ENCODE results near the gene SCGB3A1. TPM values are rescaled to one million over a fixed set of nuclear protein-coding genes. Genes with fewer than 3 reads are reported as not detected.

The SCGB3A1 gene
- total RNA-seq, 1 donor from 2014 or later, result 1.0 TPM

DNA sequence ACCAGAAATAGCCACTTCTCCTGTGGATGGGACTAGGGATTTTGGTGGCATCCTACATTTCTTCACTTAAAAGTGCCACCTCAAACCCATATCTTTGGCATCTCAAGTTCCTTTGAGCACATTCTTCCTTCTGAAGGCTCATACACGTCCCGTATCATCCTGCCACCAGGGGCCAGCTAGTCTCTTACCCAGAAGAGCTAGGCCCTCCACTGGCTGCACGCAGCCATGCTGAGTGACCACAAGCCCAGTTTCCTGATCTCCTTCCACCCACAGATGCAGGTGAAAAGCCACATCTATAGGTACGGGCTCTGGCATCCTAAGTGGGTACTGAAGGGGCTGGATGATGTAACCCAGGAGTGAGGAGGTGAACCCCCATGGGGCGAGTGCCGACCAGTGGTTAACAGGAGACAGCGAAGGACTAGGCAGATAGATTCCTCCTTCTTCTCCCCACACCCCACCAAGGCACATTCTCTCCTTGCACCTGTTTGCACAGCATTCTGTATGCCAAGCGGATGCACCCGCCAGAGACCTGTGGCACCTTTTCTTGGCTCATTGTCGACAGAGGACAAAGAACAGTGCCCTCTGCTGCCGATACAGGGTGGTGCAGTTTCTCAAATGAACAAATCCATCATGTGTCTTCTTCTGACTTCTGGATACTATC lies 14.4 kb upstream of the SCGB3A1 start:
- Histone ChIP-seq H3K27me3 (ENCODE audit: control insufficient read depth in 3 of 3, insufficient read depth in 3 of 3, low read length in 3 of 3) (peaks cover 0 to 16% (median 0%) of the 10 kb centered on the region in 3 donors), H3K36me3 (ENCODE audit: control insufficient read depth in 3 of 3, insufficient read depth in 3 of 3, low read length in 3 of 3) (no peaks in the 10 kb centered on the region), H3K4me1 (ENCODE audit: control insufficient read depth in 3 of 3, insufficient read depth in 3 of 3, low read length in 3 of 3) (no peaks in the 10 kb centered on the region), H3K9ac (ENCODE audit: low read depth in 1 of 3, low read length in 3 of 3) (no peak overlapping the region), H3K4me3 (ENCODE audit: low read length in 3 of 3) (no peak overlapping the region), H3K9me3 (ENCODE audit: control insufficient read depth in 3 of 3, low read length in 3 of 3) (peaks cover 0 to 2% (median 0%) of the 10 kb centered on the region in 3 donors), H3K27ac (ENCODE audit: low read depth, low read length) (no peak overlapping the region)

DNA sequence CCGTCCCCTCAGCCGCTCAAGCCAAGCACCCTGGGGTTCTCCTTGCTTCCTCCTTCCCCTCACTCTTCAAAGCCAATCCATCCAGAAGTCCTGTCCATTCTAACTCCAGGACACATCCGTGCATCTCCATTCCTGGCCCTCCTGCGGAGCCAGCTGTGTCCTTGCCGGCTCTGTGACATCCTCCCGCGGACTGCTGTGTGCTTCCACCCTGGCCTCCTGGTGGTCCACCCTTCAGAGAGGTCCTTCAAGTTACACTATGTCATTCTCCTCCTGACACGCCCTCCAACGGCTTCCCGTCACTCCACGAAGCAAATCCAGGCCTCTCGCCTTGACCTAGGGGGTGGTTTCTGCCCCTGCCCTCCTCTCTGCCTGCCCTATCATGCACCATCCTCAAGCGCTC lies 13.0 kb upstream of the SCGB3A1 start:
- Histone ChIP-seq H3K9me3 (ENCODE audit: control insufficient read depth in 3 of 3, low read length in 3 of 3) (peaks cover 0 to 2% (median 0%) of the 10 kb centered on the region in 3 donors), H3K36me3 (ENCODE audit: control insufficient read depth in 3 of 3, insufficient read depth in 3 of 3, low read length in 3 of 3) (no peaks in the 10 kb centered on the region), H3K27ac (ENCODE audit: low read depth, low read length) (no peak overlapping the region), H3K4me1 (ENCODE audit: control insufficient read depth in 3 of 3, insufficient read depth in 3 of 3, low read length in 3 of 3) (no peaks in the 10 kb centered on the region), H3K9ac (ENCODE audit: low read depth in 1 of 3, low read length in 3 of 3) (no peak overlapping the region), H3K4me3 (ENCODE audit: low read length in 3 of 3) (no peak overlapping the region), H3K27me3 (ENCODE audit: control insufficient read depth in 3 of 3, insufficient read depth in 3 of 3, low read length in 3 of 3) (peaks cover 0 to 16% (median 0%) of the 10 kb centered on the region in 3 donors)

DNA sequence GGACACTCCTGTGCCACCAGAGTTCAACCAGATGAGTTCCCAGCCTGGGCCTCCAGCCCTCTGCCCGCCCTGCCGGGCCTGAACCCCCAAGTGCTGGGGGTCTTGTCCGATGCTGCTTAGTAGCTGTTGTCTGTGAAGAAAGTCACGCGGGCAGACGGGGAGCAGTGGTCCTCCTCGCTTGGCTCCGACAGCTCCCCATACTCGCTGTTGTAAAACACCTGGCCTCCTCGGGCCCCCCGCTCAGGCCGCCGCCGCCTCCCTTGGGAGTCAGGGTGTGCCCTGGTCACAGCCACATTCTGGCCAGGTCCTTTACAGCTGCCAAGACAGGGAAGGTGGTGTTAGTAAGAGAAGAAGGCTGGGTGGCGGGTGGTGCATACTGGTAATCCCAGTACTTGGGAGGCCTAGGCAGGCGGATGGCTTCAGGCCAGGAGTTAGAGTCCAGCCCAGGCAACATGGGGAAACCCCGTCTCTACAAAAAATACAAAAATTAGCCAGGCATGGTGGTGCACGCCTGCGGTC lies 11.8 kb upstream of the SCGB3A1 start:
- Histone ChIP-seq H3K9ac (ENCODE audit: low read depth in 1 of 3, low read length in 3 of 3) (no peak overlapping the region), H3K9me3 (ENCODE audit: control insufficient read depth in 3 of 3, low read length in 3 of 3) (peaks cover 0 to 2% (median 0%) of the 10 kb centered on the region in 3 donors), H3K4me3 (ENCODE audit: low read length in 3 of 3) (no peak overlapping the region), H3K27me3 (ENCODE audit: control insufficient read depth in 3 of 3, insufficient read depth in 3 of 3, low read length in 3 of 3) (peaks cover 0 to 12% (median 0%) of the 10 kb centered on the region in 3 donors), H3K36me3 (ENCODE audit: control insufficient read depth in 3 of 3, insufficient read depth in 3 of 3, low read length in 3 of 3) (no peaks in the 10 kb centered on the region), H3K4me1 (ENCODE audit: control insufficient read depth in 3 of 3, insufficient read depth in 3 of 3, low read length in 3 of 3) (no peaks in the 10 kb centered on the region), H3K27ac (ENCODE audit: low read depth, low read length) (no peak overlapping the region)

DNA sequence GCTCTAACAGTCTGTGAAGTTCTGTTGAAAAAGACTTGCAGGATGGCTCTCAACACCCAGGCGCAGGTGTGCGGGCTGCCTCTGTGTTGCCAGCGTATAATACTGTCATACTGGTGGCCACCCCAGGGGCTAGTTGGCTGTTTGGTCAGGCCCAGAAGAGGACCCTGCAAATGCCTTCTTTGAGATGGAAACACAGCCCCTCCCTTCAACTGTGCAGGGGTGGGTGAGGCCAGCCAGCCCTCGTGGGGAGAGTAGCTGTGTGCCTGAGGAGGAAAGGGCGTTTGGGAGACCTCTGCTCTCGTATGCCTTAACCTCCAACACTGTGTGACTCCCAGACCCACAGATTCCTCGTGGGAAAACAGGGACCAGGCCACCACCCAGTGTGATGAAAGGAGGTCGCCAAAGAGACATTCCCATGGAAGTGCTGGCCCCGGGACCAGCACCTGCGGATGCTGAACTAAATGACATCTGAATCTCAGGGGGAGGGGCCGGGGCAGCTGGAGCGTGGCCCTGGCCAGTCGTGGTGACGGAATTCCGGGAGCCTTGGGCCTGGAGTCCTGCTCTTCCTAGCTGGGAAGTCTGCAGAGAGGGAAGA lies 11.3 kb upstream of the SCGB3A1 start:
- H3K27me3 ChIP-seq (ENCODE audit: control insufficient read depth in 3 of 3, insufficient read depth in 3 of 3, low read length in 3 of 3), result peaks cover 0 to 18% (median 0%) of the 10 kb centered on the region in 3 donors

DNA sequence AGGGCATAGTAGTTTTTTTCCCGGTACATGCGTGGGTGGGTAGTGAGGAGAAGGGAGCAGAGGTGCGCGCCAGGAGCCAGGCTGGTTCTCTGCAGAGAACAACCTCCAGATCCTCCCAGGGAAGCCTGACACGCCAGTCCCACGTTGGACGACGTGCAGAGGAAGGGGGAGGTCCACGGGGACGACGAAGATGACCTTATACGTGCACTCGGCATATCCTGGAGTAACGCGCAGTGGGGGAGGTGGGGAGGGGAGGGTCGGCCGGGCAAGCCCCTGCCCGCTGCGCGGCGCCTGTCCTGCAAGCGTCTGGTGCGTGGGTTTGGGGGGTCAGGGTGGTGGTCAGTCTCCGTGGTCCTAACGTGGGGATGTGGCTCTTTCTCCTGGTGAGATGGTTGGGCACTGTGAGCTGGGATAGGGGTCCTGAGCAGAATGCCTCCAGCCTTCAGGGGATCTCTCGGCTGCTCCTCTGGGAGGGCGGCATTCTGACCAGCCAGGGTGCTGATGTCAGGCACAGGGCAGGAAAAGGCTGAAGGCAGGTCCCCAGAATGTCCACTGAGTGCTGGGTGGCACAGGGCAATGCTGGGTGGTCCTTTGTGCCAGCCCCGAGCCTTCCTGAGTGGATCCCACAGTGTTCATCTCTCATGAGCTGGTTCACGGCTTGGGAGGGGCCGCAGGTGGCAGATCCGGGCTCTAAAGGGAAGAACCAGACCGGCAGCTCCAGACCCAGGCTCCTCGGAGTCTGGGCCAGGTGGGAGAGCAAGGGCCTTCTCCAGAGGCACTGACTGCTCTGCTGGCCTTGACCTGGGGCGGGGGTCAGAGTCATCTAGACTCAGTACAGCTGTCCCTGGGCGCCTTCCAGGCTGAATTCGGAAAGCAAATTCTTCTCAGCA lies 10.5 kb upstream of the SCGB3A1 start:
- Histone ChIP-seq H3K4me3 (ENCODE audit: low read length in 3 of 3) (no peak overlapping the region), H3K9me3 (ENCODE audit: control insufficient read depth in 3 of 3, low read length in 3 of 3) (peaks cover 0 to 2% (median 0%) of the 10 kb centered on the region in 3 donors), H3K27ac (ENCODE audit: low read depth, low read length) (no peak overlapping the region), H3K27me3 (ENCODE audit: control insufficient read depth in 3 of 3, insufficient read depth in 3 of 3, low read length in 3 of 3) (peaks cover 0 to 18% (median 0%) of the 10 kb centered on the region in 3 donors), H3K4me1 (ENCODE audit: control insufficient read depth in 3 of 3, insufficient read depth in 3 of 3, low read length in 3 of 3) (no peaks in the 10 kb centered on the region), H3K9ac (ENCODE audit: low read depth in 1 of 3, low read length in 3 of 3) (no peak overlapping the region), H3K36me3 (ENCODE audit: control insufficient read depth in 3 of 3, insufficient read depth in 3 of 3, low read length in 3 of 3) (no peaks in the 10 kb centered on the region)

More for the DNA sequence above, 11.3 kb upstream of the SCGB3A1 start:
- Histone ChIP-seq H3K4me3 (ENCODE audit: low read length in 3 of 3) (no peak overlapping the region), H3K9ac (ENCODE audit: low read depth in 1 of 3, low read length in 3 of 3) (no peak overlapping the region), H3K9me3 (ENCODE audit: control insufficient read depth in 3 of 3, low read length in 3 of 3) (peaks cover 0 to 2% (median 0%) of the 10 kb centered on the region in 3 donors), H3K36me3 (ENCODE audit: control insufficient read depth in 3 of 3, insufficient read depth in 3 of 3, low read length in 3 of 3) (no peaks in the 10 kb centered on the region), H3K4me1 (ENCODE audit: control insufficient read depth in 3 of 3, insufficient read depth in 3 of 3, low read length in 3 of 3) (no peaks in the 10 kb centered on the region), H3K27ac (ENCODE audit: low read depth, low read length) (no peak overlapping the region)

DNA sequence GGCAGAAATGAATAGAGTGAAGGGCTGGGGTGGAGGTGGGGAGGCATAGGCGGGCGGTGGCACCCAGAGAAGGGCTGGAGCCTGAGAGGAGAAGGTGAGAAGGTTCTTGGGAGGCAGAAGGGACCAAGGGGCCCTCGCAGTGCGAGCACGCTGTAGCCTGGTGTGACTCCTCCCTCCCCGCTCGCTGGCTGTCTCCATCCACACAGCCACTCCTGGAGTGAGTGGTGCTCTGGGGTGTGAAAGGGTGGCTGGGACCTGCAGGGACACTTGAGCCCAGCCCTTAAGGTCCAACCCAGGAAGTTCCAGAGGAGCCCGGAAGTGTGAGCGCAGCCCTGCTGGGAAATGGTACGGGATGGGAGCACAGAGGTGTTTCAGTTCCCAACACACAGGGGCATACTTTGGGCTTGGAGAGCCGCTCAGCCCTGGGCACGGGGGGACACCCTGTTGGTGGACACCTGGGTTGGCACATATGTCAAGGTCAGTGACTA lies 9.3 kb upstream of the SCGB3A1 start:
- no peak overlapping the region for H3K27ac ChIP-seq (ENCODE audit: low read depth, low read length)
- no peaks in the 10 kb centered on the region for H3K36me3 ChIP-seq (ENCODE audit: control insufficient read depth in 3 of 3, insufficient read depth in 3 of 3, low read length in 3 of 3)
- no peak overlapping the region for H3K9ac ChIP-seq (ENCODE audit: low read depth in 1 of 3, low read length in 3 of 3)

DNA sequence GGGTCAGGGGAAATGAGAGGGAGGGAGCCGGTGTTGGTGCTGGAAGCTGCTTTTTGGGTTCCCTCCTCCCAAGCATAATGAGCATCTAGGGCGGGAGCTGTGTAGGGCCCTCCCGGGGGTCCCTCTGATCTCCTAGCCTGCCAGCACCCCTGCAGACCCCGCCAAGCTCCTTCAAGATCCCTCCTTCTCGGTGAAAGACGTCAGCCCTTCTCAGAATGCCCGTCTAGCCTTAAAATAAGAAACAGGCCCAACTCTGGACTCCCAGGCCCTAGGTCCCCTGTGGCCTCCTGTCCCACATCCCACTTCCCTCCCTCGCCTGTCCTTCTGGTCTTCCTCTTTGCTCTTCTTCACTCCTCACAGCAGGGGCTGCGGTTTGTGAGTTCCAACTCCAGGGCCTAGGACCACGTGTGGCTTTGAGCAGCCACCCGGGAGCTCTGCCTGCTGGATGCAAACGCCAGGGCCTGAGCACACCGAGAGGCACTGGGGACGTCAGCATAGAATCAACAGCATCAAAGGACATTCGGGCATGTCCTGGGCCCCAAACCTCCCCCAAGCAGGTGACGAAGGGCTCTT lies 8.8 kb upstream of the SCGB3A1 start:
- peaks cover 0 to 18% (median 0%) of the 10 kb centered on the region in 3 donors for H3K27me3 ChIP-seq (ENCODE audit: control insufficient read depth in 3 of 3, insufficient read depth in 3 of 3, low read length in 3 of 3)
- no peaks in the 10 kb centered on the region for H3K4me1 ChIP-seq (ENCODE audit: control insufficient read depth in 3 of 3, insufficient read depth in 3 of 3, low read length in 3 of 3)
- no peak overlapping the region for H3K9ac ChIP-seq (ENCODE audit: low read depth in 1 of 3, low read length in 3 of 3)
- no peak overlapping the region for H3K27ac ChIP-seq (ENCODE audit: low read depth, low read length)
- no peak overlapping the region for H3K4me3 ChIP-seq (ENCODE audit: low read length in 3 of 3)
- no peaks in the 10 kb centered on the region for H3K36me3 ChIP-seq (ENCODE audit: control insufficient read depth in 3 of 3, insufficient read depth in 3 of 3, low read length in 3 of 3)
- no peaks in the 10 kb centered on the region for H3K9me3 ChIP-seq (ENCODE audit: control insufficient read depth in 3 of 3, low read length in 3 of 3)

More for the DNA sequence above, 9.3 kb upstream of the SCGB3A1 start:
- no peaks in the 10 kb centered on the region for H3K4me1 ChIP-seq (ENCODE audit: control insufficient read depth in 3 of 3, insufficient read depth in 3 of 3, low read length in 3 of 3)
- H3K4me3 ChIP-seq (ENCODE audit: low read length in 3 of 3), result no peak overlapping the region
- no peaks in the 10 kb centered on the region for H3K9me3 ChIP-seq (ENCODE audit: control insufficient read depth in 3 of 3, low read length in 3 of 3)
- peaks cover 0 to 18% (median 0%) of the 10 kb centered on the region in 3 donors for H3K27me3 ChIP-seq (ENCODE audit: control insufficient read depth in 3 of 3, insufficient read depth in 3 of 3, low read length in 3 of 3)

DNA sequence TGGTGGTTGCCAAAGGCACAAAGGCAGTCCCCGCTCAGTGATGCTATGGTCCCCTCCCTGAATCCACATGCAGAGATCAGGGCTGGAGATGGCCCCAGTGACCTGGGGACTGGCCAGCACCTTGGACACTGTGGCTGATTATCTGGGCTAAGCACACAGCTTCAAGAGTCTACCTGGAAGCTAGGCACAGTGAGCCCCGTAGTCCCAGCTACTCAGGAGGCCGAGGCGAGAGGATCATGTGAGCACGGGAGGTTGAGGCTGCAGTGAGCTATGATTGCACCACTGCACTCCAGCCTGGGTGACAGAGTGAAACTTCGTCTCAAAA lies 8.3 kb upstream of the SCGB3A1 start:
- H3K4me1 ChIP-seq (ENCODE audit: control insufficient read depth in 3 of 3, insufficient read depth in 3 of 3, low read length in 3 of 3), result no peaks in the 10 kb centered on the region

DNA sequence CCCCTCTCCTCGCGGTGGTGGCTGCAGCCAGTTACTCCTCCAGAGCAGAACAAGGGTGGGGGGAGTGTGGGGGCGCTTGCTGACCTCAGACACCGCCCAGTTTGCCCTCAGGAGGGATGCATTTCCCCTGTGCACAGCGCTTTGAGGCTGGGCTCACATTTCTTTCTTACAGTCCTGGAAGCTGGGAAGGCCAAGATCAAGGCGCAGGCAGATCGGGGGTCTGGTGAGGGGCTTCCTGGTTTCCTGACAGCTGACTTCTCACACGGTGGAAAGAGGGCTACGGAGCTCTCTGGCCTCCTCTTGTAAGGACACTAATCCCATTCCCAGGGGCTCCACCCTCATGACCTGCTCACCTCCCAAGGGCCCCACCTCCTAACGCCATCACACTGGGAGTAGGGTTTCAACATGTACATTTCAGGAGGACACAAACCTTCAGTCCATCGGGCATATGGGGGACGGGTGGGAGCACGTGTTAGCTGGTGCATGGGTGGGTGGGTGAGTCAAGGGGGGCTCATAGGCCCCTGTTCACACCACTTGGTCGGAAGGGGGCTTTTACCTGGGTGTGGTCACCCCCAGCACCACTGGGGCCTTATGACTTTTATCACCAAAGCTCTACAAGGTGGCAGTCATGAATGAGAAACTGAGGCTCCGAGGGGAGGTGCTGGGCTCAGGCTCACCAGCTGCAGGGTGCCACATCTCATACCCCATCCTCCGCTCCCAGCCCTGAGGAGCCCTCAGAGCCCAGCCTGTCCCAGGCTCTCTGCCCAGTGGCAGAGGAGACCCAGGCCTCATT lies 7.7 kb upstream of the SCGB3A1 start:
- Histone ChIP-seq H3K36me3 (ENCODE audit: control insufficient read depth in 3 of 3, insufficient read depth in 3 of 3, low read length in 3 of 3) (no peaks in the 10 kb centered on the region), H3K27me3 (ENCODE audit: control insufficient read depth in 3 of 3, insufficient read depth in 3 of 3, low read length in 3 of 3) (peaks cover 0 to 13% (median 3%) of the 10 kb centered on the region in 3 donors), H3K9ac (ENCODE audit: low read depth in 1 of 3, low read length in 3 of 3) (no peak overlapping the region), H3K9me3 (ENCODE audit: control insufficient read depth in 3 of 3, low read length in 3 of 3) (no peaks in the 10 kb centered on the region), H3K4me1 (ENCODE audit: control insufficient read depth in 3 of 3, insufficient read depth in 3 of 3, low read length in 3 of 3) (no peaks in the 10 kb centered on the region), H3K4me3 (ENCODE audit: low read length in 3 of 3) (no peak overlapping the region), H3K27ac (ENCODE audit: low read depth, low read length) (no peak overlapping the region)

More for the DNA sequence above, 8.3 kb upstream of the SCGB3A1 start:
- no peak overlapping the region for H3K9ac ChIP-seq (ENCODE audit: low read depth in 1 of 3, low read length in 3 of 3)
- no peaks in the 10 kb centered on the region for H3K36me3 ChIP-seq (ENCODE audit: control insufficient read depth in 3 of 3, insufficient read depth in 3 of 3, low read length in 3 of 3)
- H3K27ac ChIP-seq (ENCODE audit: low read depth, low read length), result no peak overlapping the region
- no peak overlapping the region for H3K4me3 ChIP-seq (ENCODE audit: low read length in 3 of 3)
- no peaks in the 10 kb centered on the region for H3K9me3 ChIP-seq (ENCODE audit: control insufficient read depth in 3 of 3, low read length in 3 of 3)
- H3K27me3 ChIP-seq (ENCODE audit: control insufficient read depth in 3 of 3, insufficient read depth in 3 of 3, low read length in 3 of 3), result peaks cover 0 to 18% (median 0%) of the 10 kb centered on the region in 3 donors

Data from skeletal muscle tissue (tissue), 4 donors.